HEK293T (cell line): ENCODE results near the gene AGPAT4.

Source experiments
- ARNT ChIP-seq: fragments of 450-650 bp; IDR thresholded peaks from 2 replicates; pipeline ENCODE4 v1.6.1; 2017; ENCODE audit warnings: mild to moderate bottlenecking
- FOXA1 ChIP-seq: fragments of 450-650 bp; IDR thresholded peaks from 2 replicates; pipeline ENCODE4 v1.6.1; 2016; ENCODE audit warnings: mild to moderate bottlenecking
- FOXK2 ChIP-seq: fragments of 450-650 bp; IDR thresholded peaks from 2 replicates; pipeline ENCODE4 v1.6.1; 2016; ENCODE audit warnings: mild to moderate bottlenecking
- FOXM1 ChIP-seq: fragments of 450-650 bp; IDR thresholded peaks from 2 replicates; pipeline ENCODE4 v1.6.1; 2017; ENCODE audit warnings: mild to moderate bottlenecking, borderline replicate concordance
- HDGF ChIP-seq: fragments of 450-650 bp; IDR thresholded peaks from 2 replicates; pipeline ENCODE4 v1.6.1; 2017; ENCODE audit warnings: antibody characterized with exemption, borderline replicate concordance
- L3MBTL2 ChIP-seq: fragments of 450-650 bp; conservative IDR thresholded peaks from 2 replicates; pipeline ENCODE4 v1.6.1; 2016; ENCODE audit warnings: mild to moderate bottlenecking
- LEF1 ChIP-seq: fragments of 450-650 bp; IDR thresholded peaks from 2 replicates; pipeline ENCODE4 v1.6.1; 2017; ENCODE audit warnings: mild to moderate bottlenecking, borderline replicate concordance

DNA sequence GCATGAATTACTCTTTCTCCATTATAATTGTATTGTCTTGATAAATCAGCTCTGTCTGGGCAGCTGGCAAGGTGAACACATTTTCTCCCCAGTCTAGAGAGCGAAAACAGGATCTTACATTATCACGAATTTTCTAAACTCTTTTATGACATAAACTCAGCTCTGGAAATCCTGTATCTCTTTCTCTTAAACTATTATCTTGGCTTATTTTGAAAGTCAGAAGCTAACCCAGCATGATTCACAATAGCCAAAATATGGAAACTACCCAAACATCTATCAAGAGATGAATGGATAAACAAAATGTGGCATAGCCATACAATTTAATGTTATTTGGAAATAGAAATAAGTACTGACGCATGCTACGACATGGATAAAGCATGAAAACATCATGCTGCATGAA lies 25.9 kb upstream of the AGPAT4 start:
- TF ChIP-seq FOXA1 (no peak), HDGF (no peak), ARNT (no peak), LEF1 (no peak), L3MBTL2 (no peak), FOXK2 (no peak), FOXM1 (no peak)
